CMK (cell line): ENCODE measurements around the gene RXFP2.
A peak's percentile ranks its signal among the peaks of the same experiment; 100 is the strongest.

Experiments
- DNase-seq: peaks from one replicate; pipeline ENCODE4 v3.0.0-alpha.2; 2010; ENCODE audit warnings: low read depth

RXFP2 gene

GRCh38 chr13:31739226-31739625, at the start of gene RXFP2:
Gene RXFP2, plus strand, starts transcription at chr13:31739526. Its CDS starts 87 bp downstream, at chr13:31739613.
- DNase-seq: no peak

- no peak for DNase-seq
Observed at GRCh38 chr13:31697290-31697689, 42.0 kb upstream of the RXFP2 start.

GRCh38 chr13:31699650-31700049, 39.7 kb upstream of the RXFP2 start:
- no peak for DNase-seq

GRCh38 chr13:31703780-31704179, 35.5 kb upstream of the RXFP2 start:
- no peak for DNase-seq

- no peak for DNase-seq
Observed at GRCh38 chr13:31706105-31706504, 33.2 kb upstream of the RXFP2 start.

GRCh38 chr13:31717583-31717982, 21.7 kb upstream of the RXFP2 start:
- no peak for DNase-seq

- DNase-seq: no peak
Observed at GRCh38 chr13:31719214-31719613, 20.1 kb upstream of the RXFP2 start.

GRCh38 chr13:31722673-31723072, 16.7 kb upstream of the RXFP2 start:
- DNase-seq: no peak

GRCh38 chr13:31725841-31726240, 13.5 kb upstream of the RXFP2 start:
- no peak for DNase-seq

GRCh38 chr13:31731921-31732320, 7.4 kb upstream of the RXFP2 start:
- DNase-seq: no peak

GRCh38 chr13:31733066-31733465, 6.3 kb upstream of the RXFP2 start:
- no peak for DNase-seq

- no peak for DNase-seq
Observed at GRCh38 chr13:31733647-31734046, 5.7 kb upstream of the RXFP2 start.

- peak; percentile 8 for DNase-seq
Observed at GRCh38 chr13:31742097-31742734, 2.9 kb downstream of the RXFP2 start.

- DNase-seq: no peak
Observed at GRCh38 chr13:31747291-31747690, 8.0 kb downstream of the RXFP2 start.

- no peak for DNase-seq
Observed at GRCh38 chr13:31747966-31748365, 8.6 kb downstream of the RXFP2 start.

- DNase-seq: no peak
Observed at GRCh38 chr13:31749929-31750328, 10.6 kb downstream of the RXFP2 start.

GRCh38 chr13:31755211-31755610, 15.9 kb downstream of the RXFP2 start:
- DNase-seq: no peak

GRCh38 chr13:31755803-31756212, 16.5 kb downstream of the RXFP2 start:
- no peak for DNase-seq

GRCh38 chr13:31756346-31756745, 17.0 kb downstream of the RXFP2 start:
- no peak for DNase-seq

- no peak for DNase-seq
Observed at GRCh38 chr13:31761951-31762350, 22.6 kb downstream of the RXFP2 start.

GRCh38 chr13:31764556-31764955, 25.2 kb downstream of the RXFP2 start:
- DNase-seq: no peak

- DNase-seq: no peak
Observed at GRCh38 chr13:31765138-31765785, 25.9 kb downstream of the RXFP2 start.

GRCh38 chr13:31767175-31767900, 28.0 kb downstream of the RXFP2 start:
- no peak for DNase-seq
